Measurements from ENCODE around the gene OR51B5. TPM values are rescaled to one million over a fixed set of nuclear protein-coding genes. Genes with fewer than 3 reads are reported as not detected.

The OR51B5 gene
- total and polyA plus RNA-seq, 2 donors (not counting 1 experiment from before 2014, with no cell fraction given) = 0.06 to 0.17 TPM

DNA sequence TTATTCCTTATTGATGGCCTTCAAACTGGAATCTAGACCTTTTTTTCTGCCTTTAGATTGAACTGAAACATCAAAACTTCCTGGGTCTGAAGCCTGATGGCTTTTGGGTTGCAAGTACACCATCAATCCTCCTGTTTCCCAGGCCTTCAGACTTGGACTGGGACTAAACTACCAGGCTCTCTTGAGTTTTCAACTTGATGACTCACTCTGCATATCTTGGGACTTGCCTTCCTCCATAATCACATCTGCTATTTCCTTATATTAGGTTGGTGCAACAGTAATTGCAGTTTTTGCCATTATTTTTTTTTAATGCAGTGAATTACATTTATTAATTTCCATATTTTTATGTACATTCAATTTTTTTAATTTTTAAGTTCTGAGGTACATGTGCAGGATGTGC lies 7.0 kb downstream of the OR51B5 start:
- H3K4me1 ChIP-seq (ENCODE audit: control insufficient read depth, extremely low read depth, insufficient read depth, low read length) = no peaks in the 10 kb centered on the region

DNA sequence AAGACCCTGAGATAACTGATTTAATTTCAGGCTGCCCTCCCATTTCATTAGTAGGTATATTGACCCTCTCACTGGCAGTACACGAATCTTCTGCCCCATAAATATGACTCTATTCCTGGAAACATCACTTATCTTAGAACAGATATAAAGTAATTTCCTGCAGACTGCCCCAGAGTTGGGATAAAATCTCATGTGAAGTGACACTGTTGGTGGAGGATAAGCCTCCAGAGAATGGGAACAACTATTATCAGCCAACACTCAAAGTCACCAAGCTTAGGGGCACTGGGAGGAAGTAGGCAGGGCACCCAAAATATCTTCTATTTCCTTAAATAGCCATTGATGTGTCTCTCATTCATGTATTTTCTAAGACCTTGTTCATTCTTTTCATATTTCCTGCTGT lies 8.2 kb downstream of the OR51B5 start:
- H3K4me2 ChIP-seq (ENCODE audit: extremely low read depth, insufficient read depth, low read length) = no peak overlapping the region
- H3K4me3 ChIP-seq (replicated peaks in 1 of 4; ENCODE audit: control extremely low read depth in 1 of 4, insufficient read depth in 1 of 4, low read depth in 3 of 4, low read length in 4 of 4) = no peak overlapping the region
- TF ChIP-seq EZH2 (IDR thresholded peaks at IDR 0.05; ENCODE audit: low read length, missing control alignments) (no peak), CTCF (conservative IDR thresholded peaks at IDR 0.05 in 1 of 2, IDR thresholded peaks at IDR 0.05 in 1 of 2; ENCODE audit: low read depth in 1 of 2, low read length in 2 of 2) (no peak)
- no peaks in the 10 kb centered on the region for H3K27me3 ChIP-seq (ENCODE audit: control insufficient read depth, insufficient read depth, low read length)
- H3K79me2 ChIP-seq (ENCODE audit: control insufficient read depth, insufficient read depth, low read length) = no peaks in the 10 kb centered on the region
- no peaks in the 10 kb centered on the region for H3K4me1 ChIP-seq (ENCODE audit: control insufficient read depth, extremely low read depth, insufficient read depth, low read length)
- H3K36me3 ChIP-seq (ENCODE audit: control insufficient read depth, insufficient read depth, low read length) = no peaks in the 10 kb centered on the region
- H2AFZ ChIP-seq (ENCODE audit: low read length) = no peak overlapping the region
- H3K9me3 ChIP-seq (ENCODE audit: control insufficient read depth, insufficient read depth, low read depth, low read length) = no peaks in the 10 kb centered on the region
- H4K20me1 ChIP-seq (ENCODE audit: control insufficient read depth, extremely low read depth, insufficient read depth, low read length) = no peaks in the 10 kb centered on the region
- no peak overlapping the region for H3K9ac ChIP-seq (ENCODE audit: insufficient read depth, low read length)
- no peak overlapping the region for H3K27ac ChIP-seq (ENCODE audit: insufficient read depth, low read length)
- DNase-seq (ENCODE audit: low read depth in 2 of 2) = no peak

More for the DNA sequence above, 7.0 kb downstream of the OR51B5 start:
- Histone ChIP-seq H4K20me1 (ENCODE audit: control insufficient read depth, extremely low read depth, insufficient read depth, low read length) (no peaks in the 10 kb centered on the region), H3K79me2 (ENCODE audit: control insufficient read depth, insufficient read depth, low read length) (no peaks in the 10 kb centered on the region), H3K36me3 (ENCODE audit: control insufficient read depth, insufficient read depth, low read length) (no peaks in the 10 kb centered on the region), H3K27me3 (ENCODE audit: control insufficient read depth, insufficient read depth, low read length) (no peaks in the 10 kb centered on the region), H3K9me3 (ENCODE audit: control insufficient read depth, insufficient read depth, low read depth, low read length) (no peaks in the 10 kb centered on the region), H3K9ac (ENCODE audit: insufficient read depth, low read length) (no peak overlapping the region), H3K4me2 (ENCODE audit: extremely low read depth, insufficient read depth, low read length) (no peak overlapping the region), H3K4me3 (replicated peaks in 1 of 4; ENCODE audit: control extremely low read depth in 1 of 4, insufficient read depth in 1 of 4, low read depth in 3 of 4, low read length in 4 of 4) (no peak overlapping the region), H3K27ac (ENCODE audit: insufficient read depth, low read length) (no peak overlapping the region), H2AFZ (ENCODE audit: low read length) (no peak overlapping the region)
- peak; percentile 11 to 32 for DNase-seq (ENCODE audit: low read depth in 2 of 2)
- TF ChIP-seq EZH2 (IDR thresholded peaks at IDR 0.05; ENCODE audit: low read length, missing control alignments) (no peak), CTCF (conservative IDR thresholded peaks at IDR 0.05 in 1 of 2, IDR thresholded peaks at IDR 0.05 in 1 of 2; ENCODE audit: low read depth in 1 of 2, low read length in 2 of 2) (no peak)

DNA sequence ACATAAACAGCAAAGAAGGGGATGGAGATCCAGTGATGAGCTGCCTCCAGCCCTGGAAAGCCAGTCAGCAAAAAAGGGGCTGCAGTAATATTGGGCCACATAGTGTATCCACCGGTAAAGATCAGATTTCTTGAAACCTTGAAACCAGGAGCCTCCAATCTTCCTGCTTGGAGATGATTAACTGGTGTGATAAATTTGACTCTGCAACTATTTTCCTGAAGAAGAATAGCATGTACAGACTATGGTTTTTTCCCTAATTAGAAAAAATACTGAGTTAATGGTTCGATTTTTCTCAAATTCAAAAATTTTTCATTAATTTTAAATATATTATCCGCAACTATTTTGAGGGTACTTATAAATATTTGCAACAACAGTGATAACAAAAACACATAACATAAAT lies 19.1 kb downstream of the OR51B5 start, which contains the start of gene OR51B2:
Gene OR51B2 (minus strand): TSS at position 101 of the 400 bp plus-strand sequence. CDS start 0 bp downstream, at position 101.
- no peak for DNase-seq (ENCODE audit: low read depth in 2 of 2)
- H3K4me1 ChIP-seq (ENCODE audit: control insufficient read depth, extremely low read depth, insufficient read depth, low read length) = no peaks in the 10 kb centered on the region
- no peak within 1 kb of the TSS for H2AFZ ChIP-seq (ENCODE audit: low read length)
- H3K36me3 ChIP-seq (ENCODE audit: control insufficient read depth, insufficient read depth, low read length) = no peaks in the 10 kb centered on the region
- no peak within 1 kb of the TSS for H3K27ac ChIP-seq (ENCODE audit: insufficient read depth, low read length)
- no peak within 1 kb of the TSS for H3K4me3 ChIP-seq (replicated peaks in 1 of 4; ENCODE audit: control extremely low read depth in 1 of 4, insufficient read depth in 1 of 4, low read depth in 3 of 4, low read length in 4 of 4)
- H3K27me3 ChIP-seq (ENCODE audit: control insufficient read depth, insufficient read depth, low read length) = no peaks in the 10 kb centered on the region
- no peaks in the 10 kb centered on the region for H3K79me2 ChIP-seq (ENCODE audit: control insufficient read depth, insufficient read depth, low read length)
- H3K9me3 ChIP-seq (ENCODE audit: control insufficient read depth, insufficient read depth, low read depth, low read length) = no peaks in the 10 kb centered on the region
- H3K9ac ChIP-seq (ENCODE audit: insufficient read depth, low read length) = no peak within 1 kb of the TSS
- TF ChIP-seq EZH2 (IDR thresholded peaks at IDR 0.05; ENCODE audit: low read length, missing control alignments) = no peak
- TF ChIP-seq CTCF (conservative IDR thresholded peaks at IDR 0.05 in 1 of 2, IDR thresholded peaks at IDR 0.05 in 1 of 2; ENCODE audit: low read depth in 1 of 2, low read length in 2 of 2) = no peak
- H3K4me2 ChIP-seq (ENCODE audit: extremely low read depth, insufficient read depth, low read length) = no peak within 1 kb of the TSS
- no peaks in the 10 kb centered on the region for H4K20me1 ChIP-seq (ENCODE audit: control insufficient read depth, extremely low read depth, insufficient read depth, low read length)
